Left lobe of liver (tissue), 2 donors: ENCODE measurements around the gene ZBTB32. TPM values are rescaled to one million over a fixed set of nuclear protein-coding genes. Genes with fewer than 3 reads are reported as not detected.

Experiments used
- ATAC-seq: fragments of 200-7000 bp; cut with Tn5 transposase; one replicate; pipeline ENCODE4 v1.9.1; 2020; ENCODE audit warnings: mild to moderate bottlenecking, moderate library complexity
- DNase-seq: peaks from one replicate; pipeline ENCODE4 v3.0.0-alpha.2; 2020; ENCODE audit warnings: low spot score
- total RNA-seq: library from RNA; stranded (reverse); gene quantifications from one replicate; pipeline ENCODE4 v1.2.1, GENCODE V29; 2021
- donor health status: DM: no; HTN: no; CAD: no; lungs with moderate emphysema.
- donor health status: DM: no; HTN: yes; CAD: no.

Gene ZBTB32
- total RNA-seq, 1 donor from 2014 or later: 0.10 TPM

GRCh38 chr19:35748106-35749020 lies 44.0 kb downstream of the ZBTB32 start, which contains the start of gene LIN37:
Gene LIN37, plus strand, starts transcription at chr19:35748576. Its CDS starts 149 bp downstream, at chr19:35748725.
- DNase-seq (peak; percentile 100), ATAC-seq (peak; percentile 80)

DNA sequence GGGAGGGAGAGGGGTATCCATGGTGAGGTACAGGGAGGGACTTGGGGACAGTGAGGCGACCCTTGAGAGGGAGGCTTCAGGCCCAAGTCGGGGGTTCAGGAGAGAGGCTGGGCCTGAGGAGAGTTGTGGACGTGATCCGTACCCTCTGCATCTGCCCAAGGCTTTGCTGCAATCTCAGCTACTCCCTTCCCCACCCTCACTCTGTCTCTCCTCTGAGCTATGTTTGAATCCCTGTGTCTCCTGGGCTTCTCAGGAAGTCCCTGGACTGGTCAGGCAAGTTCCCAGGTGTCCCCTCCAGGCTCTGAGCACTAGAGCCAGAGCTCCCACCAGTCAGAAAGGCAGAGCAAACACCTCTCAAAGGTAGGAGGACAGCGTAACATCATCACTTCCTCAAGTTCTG lies 45.8 kb downstream of the ZBTB32 start:
- DNase-seq (no peak), ATAC-seq (no peak)

GRCh38 chr19:35751839-35752745 lies 47.7 kb downstream of the ZBTB32 start:
- ATAC-seq (peak; percentile 28), DNase-seq (peak; percentile 70)

- ATAC-seq (no peak), DNase-seq (no peak)
These were observed 48.5 kb downstream of the ZBTB32 start for GRCh38 chr19:35752746-35753350.

DNA sequence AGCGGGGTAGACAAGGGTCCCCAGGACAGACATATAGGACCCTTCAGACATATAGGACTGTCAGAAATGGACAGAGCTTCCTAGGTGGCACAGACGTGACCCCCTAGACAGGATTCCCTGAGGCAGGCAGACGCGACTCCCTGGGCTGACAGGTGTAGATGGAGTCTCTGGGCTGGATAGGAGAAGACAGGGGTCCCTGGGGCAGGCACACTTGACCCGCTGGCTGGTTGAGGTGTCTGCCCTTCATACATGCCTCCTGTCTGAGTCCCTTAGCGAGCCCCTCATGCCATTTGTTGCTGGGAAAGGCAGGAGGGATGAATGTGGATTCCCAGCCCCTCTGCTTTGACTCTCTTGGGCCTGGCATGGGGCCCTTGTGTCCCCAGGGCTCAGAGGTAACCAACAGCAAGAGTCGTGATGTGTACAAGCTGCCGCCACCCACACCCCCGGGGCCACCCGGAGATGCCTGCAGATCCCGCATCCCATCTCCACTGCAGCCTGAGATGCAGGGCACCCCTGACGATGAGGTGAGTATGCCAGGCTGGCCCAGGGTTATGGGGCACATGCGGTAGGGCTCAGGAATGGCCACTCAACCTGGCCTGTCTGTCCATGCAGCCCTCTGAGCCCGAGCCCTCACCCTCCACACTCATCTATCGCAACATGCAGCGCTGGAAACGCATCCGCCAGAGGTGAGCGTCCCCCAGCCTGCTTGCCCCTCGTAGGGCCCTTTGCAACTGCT lies 49.4 kb downstream of the ZBTB32 start:
- ATAC-seq (no peak), DNase-seq (no peak)

- ATAC-seq: no peak
- no peak for DNase-seq
These were observed 50.2 kb downstream of the ZBTB32 start for GRCh38 chr19:35754370-35755130.

DNA sequence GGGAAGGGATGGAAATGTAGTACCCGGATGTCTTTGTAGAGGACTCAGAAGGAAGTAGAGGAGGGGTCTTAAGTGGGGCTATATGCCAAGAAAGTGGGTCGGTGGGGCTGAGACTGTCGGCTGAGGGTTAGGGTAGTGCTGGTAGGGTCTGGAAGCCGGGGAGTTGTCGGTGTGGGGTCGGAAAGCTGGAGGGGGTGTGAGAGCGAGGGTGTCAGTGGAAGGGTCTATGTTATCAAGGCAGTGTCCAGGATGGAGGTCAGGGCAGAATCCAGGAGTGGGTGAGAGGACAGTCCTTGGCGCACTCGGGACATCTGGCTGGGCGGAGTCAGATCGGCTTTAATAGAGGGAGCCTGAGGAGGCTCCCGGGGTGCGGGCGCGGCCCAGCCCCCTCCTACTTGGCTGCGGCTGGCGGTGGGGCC lies 50.8 kb downstream of the ZBTB32 start:
- DNase-seq (no peak), ATAC-seq (no peak)

DNA sequence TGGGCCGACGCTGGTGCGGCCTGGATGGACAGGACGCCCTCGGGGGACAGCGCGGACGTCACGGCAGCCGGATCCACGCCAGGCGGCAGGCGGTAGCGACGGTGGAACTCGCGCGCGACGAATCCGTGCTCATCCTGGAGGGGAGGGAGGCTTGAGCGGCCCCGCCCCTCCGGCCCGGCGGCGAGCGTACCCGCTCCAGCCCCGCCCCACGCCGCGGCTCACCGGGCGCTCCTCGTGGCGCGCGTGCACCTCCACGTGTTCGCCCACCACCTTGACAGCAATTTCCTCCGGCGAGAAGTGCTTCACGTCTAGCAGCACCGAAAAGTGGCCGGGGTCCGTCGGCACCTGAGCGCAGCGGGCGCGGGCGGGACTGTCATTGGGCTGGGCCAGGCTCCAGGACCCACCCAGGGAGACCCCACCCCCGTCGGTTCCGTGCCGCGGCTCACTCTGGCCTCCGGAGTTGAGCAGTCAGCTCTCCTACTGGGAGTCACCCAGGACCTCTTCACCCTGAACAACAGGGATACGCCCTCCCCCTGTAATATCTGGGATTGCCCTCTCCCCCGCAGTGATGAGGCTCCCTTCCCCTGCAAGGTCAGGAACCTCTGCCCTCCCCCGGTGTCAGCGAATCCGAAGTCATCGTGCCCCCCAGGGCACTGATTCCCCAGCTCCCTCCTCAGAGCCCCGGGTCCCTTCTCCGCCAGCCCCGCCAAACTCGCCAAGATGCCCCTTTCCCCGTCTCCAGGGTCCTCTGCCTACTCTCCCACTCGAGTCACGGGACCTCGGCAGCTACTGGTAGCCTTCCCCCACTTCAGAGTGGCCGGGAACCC lies 51.4 kb downstream of the ZBTB32 start:
- no peak for ATAC-seq
- DNase-seq: peak; percentile 67

DNA sequence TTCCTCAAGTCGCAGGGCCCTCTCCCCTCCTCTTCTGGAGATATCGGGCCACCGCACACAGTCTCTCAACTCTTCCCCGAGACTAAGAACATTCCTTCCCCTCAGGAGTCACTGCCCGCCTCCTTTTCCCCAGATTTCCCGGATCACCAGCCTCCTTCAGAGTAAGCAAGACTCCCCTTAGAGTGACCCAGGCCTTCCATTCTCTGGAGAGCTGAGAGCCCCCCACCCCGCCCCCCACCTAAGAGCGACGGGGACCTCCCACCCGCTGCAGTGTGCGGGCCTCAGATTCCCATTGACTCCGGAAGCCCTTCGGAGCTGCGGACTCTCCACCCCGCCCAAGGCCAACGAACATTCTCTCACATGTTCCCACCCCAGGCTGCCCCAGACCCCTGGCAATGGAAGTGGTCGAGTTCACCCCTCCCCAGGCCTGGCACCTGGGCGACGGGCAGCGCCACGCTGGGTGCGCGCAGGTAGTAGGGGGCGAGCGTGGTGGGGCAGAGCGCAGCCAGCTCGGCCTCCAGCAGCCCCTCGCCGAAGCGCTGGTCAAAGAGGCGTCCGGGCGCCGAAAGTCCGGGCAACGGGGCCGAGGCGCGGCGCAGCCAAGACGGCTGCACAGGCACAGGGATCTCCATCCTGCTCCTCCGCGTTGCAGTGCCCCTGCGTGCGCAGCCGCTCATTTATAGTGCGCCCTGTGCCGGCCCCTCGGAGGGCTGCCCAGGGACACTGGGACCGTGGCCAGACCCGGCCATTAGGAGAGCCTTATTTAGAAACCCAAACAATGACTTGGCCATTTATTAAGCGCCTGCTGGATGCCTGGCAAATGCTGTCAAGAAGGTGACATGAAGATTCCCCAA lies 52.2 kb downstream of the ZBTB32 start, which contains the start of gene HSPB6:
Gene HSPB6 (minus strand): TSS at position 653 of the 854 bp plus-strand sequence. CDS start 21 bp downstream, at position 632.
- ATAC-seq (no peak), DNase-seq (no peak)

GRCh38 chr19:35757231-35757748 lies 52.9 kb downstream of the ZBTB32 start:
- ATAC-seq: peak; percentile 19

GRCh38 chr19:35757749-35758608 lies 53.6 kb downstream of the ZBTB32 start, which contains the start of gene PROSER3:
Gene PROSER3, plus strand, starts transcription at chr19:35758176. Its CDS starts 40 bp downstream, at chr19:35758216.
- peak; percentile 99 for DNase-seq
- ATAC-seq: peak; percentile 91

More at GRCh38 chr19:35757231-35757748, 52.9 kb downstream of the ZBTB32 start:
- peak; percentile 66 for DNase-seq

GRCh38 chr19:35759697-35760096 lies 55.3 kb downstream of the ZBTB32 start:
- DNase-seq: no peak
- ATAC-seq: no peak

DNA sequence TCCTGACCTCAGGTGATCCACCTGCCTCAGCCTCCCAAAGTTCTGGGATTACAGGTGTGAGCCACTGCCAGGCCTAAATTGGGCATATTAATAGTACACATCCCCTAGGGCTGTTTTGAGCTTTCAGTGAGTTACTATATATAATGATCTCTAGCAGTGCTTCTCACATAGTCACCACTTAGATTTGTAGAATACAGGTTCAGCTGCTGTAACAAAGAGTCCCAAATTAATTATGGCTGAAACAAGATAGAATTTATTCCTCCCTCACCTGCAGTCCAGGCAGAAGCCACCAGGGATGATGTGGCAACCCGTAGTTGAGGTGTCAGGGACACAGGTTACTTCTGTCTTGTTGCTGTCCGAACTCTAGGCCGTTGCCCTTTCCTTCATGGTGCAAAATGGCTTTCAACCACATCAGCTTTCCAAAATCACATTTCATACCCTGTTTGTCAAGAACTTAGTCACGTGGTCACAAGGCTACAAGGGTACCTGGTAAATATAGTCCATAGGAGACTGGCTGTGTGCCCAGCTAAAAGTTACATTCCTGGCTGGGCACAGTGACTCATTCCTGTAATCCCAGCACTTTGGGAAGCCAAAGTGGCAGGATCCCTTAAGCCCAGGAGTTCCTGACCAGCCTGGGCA lies 56.5 kb downstream of the ZBTB32 start:
- no peak for DNase-seq
- no peak for ATAC-seq

DNA sequence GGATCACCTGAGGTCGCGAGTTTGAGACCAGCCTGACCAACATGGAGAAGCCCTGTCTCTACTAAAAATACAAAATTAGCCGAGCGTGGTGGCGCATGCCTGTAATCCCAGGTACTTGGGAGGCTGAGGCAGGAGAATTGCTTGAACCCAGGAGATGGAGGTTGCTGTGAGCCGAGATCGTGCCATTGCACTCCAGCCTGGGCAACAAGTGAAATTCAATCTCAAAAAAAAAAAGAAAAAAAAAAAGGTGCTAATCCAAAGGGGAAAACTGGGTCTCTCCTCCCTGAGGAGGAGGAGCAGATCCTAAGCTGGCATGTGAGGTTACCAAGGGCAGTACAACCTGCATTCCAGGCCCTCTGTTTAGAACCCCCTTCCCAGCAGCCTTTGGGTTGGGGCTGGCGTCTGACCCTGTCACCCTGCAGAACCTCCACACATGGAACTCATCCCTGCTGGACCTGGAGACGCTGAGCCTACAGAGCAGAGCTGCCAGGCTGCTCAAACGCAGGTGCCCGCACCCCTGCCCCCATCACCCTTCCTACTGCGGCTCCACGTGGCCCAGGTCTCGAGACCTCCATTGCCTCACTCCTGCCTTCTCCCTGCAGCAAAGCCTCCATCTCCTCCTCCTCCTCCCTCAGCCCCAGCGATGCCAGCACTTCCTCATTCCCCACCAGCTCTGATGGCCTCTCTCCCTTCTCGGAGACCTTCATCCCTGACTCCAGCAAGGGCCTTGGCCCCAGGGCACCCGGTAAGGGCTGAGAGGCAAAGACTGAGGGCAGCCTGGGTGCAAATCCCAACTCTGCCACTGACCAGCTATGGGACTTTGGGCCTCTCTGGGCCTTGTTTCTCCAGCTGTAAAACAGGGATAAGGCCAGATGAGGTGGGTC lies 60.3 kb downstream of the ZBTB32 start:
- ATAC-seq (no peak), DNase-seq (no peak)
